Astrocyte (in vitro differentiated cells and primary cell): ENCODE measurements around the gene ERC1. TPM values are rescaled to one million over a fixed set of nuclear protein-coding genes. Genes with fewer than 3 reads are reported as not detected.
A peak's percentile ranks its signal among the peaks of the same experiment; 100 is the strongest.

Experiments used
- DNase-seq: peaks from one replicate; pipeline ENCODE4 v3.0.0-alpha.2; 2010; ENCODE audit warnings: low read depth
- FAIRE-seq: peaks from 2 replicates; lab custom pipeline; 2011; peaks lifted over from hg19 to GRCh38; lab: Jason Lieb, UNC
- H2AFZ ChIP-seq: 2 replicates; pipeline ENCODE4 v1.6.0; 2012; ENCODE audit warnings: low read depth, low read length, inconsistent platforms
- H3K27ac ChIP-seq: 2 replicates; pipeline ENCODE4 v1.5.1; 2011; ENCODE audit warnings: low read depth, low read length, inconsistent platforms
- H3K27me3 ChIP-seq: 2 replicates; pipeline ENCODE4 v1.6.0; 2011; ENCODE audit warnings: low read length, inconsistent platforms; ENCODE audit not compliant: insufficient read depth
- H3K36me3 ChIP-seq: 2 replicates; pipeline ENCODE4 v1.5.1; 2011; ENCODE audit warnings: low read length, inconsistent platforms; ENCODE audit not compliant: insufficient read depth
- H3K4me1 ChIP-seq: 2 replicates; pipeline ENCODE4 v1.5.1; 2011; ENCODE audit warnings: low read length, inconsistent platforms; ENCODE audit not compliant: insufficient read depth
- H3K4me2 ChIP-seq: 2 replicates; pipeline ENCODE4 v1.6.0; 2012; ENCODE audit warnings: low read length, inconsistent platforms
- H3K4me3 ChIP-seq: 2 replicates; pipeline ENCODE4 v1.5.1; 2011; ENCODE audit warnings: low read depth, mild to moderate bottlenecking, low read length, inconsistent platforms; ENCODE audit not compliant: insufficient read depth
- H3K79me2 ChIP-seq: 2 replicates; pipeline ENCODE4 v1.6.0; 2012; ENCODE audit warnings: mild to moderate bottlenecking, low read length, inconsistent platforms; ENCODE audit not compliant: insufficient read depth
- H3K9ac ChIP-seq: 2 replicates; pipeline ENCODE4 v1.6.0; 2012; ENCODE audit warnings: mild to moderate bottlenecking, low read length, inconsistent platforms
- H3K9me3 ChIP-seq: 2 replicates; pipeline ENCODE4 v1.5.1; 2012; ENCODE audit warnings: low read depth, mild to moderate bottlenecking, low read length, inconsistent platforms; ENCODE audit not compliant: insufficient read depth
- H4K20me1 ChIP-seq: 2 replicates; pipeline ENCODE4 v1.6.0; 2012; ENCODE audit warnings: low read length, inconsistent platforms; ENCODE audit not compliant: insufficient read depth
- H3K27ac Mint-ChIP-seq: one replicate; pipeline ENCODE4 v1.8.0; 2021; ENCODE audit warnings: mild to moderate bottlenecking, mixed read lengths; ENCODE audit not compliant: unreplicated experiment
- H3K27me3 Mint-ChIP-seq: one replicate; pipeline ENCODE4 v1.8.0; 2021; ENCODE audit warnings: low read depth, mixed read lengths; ENCODE audit not compliant: unreplicated experiment
- H3K36me3 Mint-ChIP-seq: one replicate; pipeline ENCODE4 v1.8.0; 2021; ENCODE audit warnings: low read depth, mixed read lengths; ENCODE audit not compliant: unreplicated experiment
- H3K4me1 Mint-ChIP-seq: one replicate; pipeline ENCODE4 v1.8.0; 2021; ENCODE audit warnings: low read depth, mixed read lengths; ENCODE audit not compliant: unreplicated experiment
- H3K4me3 Mint-ChIP-seq: one replicate; pipeline ENCODE4 v1.8.0; 2021; ENCODE audit warnings: mild to moderate bottlenecking, moderate library complexity, mixed read lengths; ENCODE audit not compliant: unreplicated experiment
- H3K9me3 Mint-ChIP-seq: one replicate; pipeline ENCODE4 v1.8.0; 2021; ENCODE audit warnings: mild to moderate bottlenecking, mixed read lengths; ENCODE audit not compliant: unreplicated experiment
- CTCF ChIP-seq: IDR thresholded peaks from 2 replicates; pipeline ENCODE4 v1.5.1; 2011; ENCODE audit warnings: low read depth, mild to moderate bottlenecking, inconsistent platforms, low read length, moderate library complexity; ENCODE audit not compliant: insufficient read depth
- EZH2 ChIP-seq: IDR thresholded peaks from 2 replicates; pipeline ENCODE4 v1.6.1; 2012; ENCODE audit warnings: mild to moderate bottlenecking, low read length, inconsistent platforms; ENCODE audit not compliant: insufficient read depth
- total RNA-seq: library from RNA; stranded (reverse); gene quantifications from 2 replicates; pipeline ENCODE4 v1.2.1, GENCODE V29; 2021

The ERC1 gene
- total RNA-seq, 1 donor from 2014 or later: 67.1 TPM

- Mint-ChIP-seq H3K4me3 (no peak overlapping the region), H3K27ac (peak overlapping the region; percentile 86), H3K4me1 (peaks cover 60% of the 10 kb centered on the region), H3K36me3 (peaks cover 2% of the 10 kb centered on the region), H3K9me3 (no peaks in the 10 kb centered on the region), H3K27me3 (no peaks in the 10 kb centered on the region)
- no peak overlapping the region for H2AFZ ChIP-seq
- H4K20me1 ChIP-seq: no peaks in the 10 kb centered on the region
- no peak for TF ChIP-seq CTCF
- TF ChIP-seq EZH2: no peak
- H3K4me2 ChIP-seq: no peak overlapping the region
- H3K9ac ChIP-seq: no peak overlapping the region
- no peak overlapping the region for H3K27ac ChIP-seq
- H3K4me3 ChIP-seq: no peak overlapping the region
- no peaks in the 10 kb centered on the region for H3K27me3 ChIP-seq
- peaks cover 6% of the 10 kb centered on the region for H3K4me1 ChIP-seq
- FAIRE-seq (no peak), DNase-seq (no peak)
- H3K79me2 ChIP-seq: no peaks in the 10 kb centered on the region
- H3K9me3 ChIP-seq: no peaks in the 10 kb centered on the region
- H3K36me3 ChIP-seq: no peaks in the 10 kb centered on the region
Observed at GRCh38 chr12:1362143-1362662, 371.2 kb downstream of the ERC1 start.

GRCh38 chr12:1365703-1366102, 374.7 kb downstream of the ERC1 start:
- no peak overlapping the region for H2AFZ ChIP-seq
- no peaks in the 10 kb centered on the region for H3K27me3 ChIP-seq
- TF ChIP-seq CTCF (no peak), EZH2 (no peak)
- H3K9ac ChIP-seq: no peak overlapping the region
- peaks cover 55% of the 10 kb centered on the region for H3K4me1 Mint-ChIP-seq
- no peak overlapping the region for H3K27ac ChIP-seq
- H3K4me3 Mint-ChIP-seq: no peak overlapping the region
- H3K4me2 ChIP-seq: no peak overlapping the region
- no peaks in the 10 kb centered on the region for H3K27me3 Mint-ChIP-seq
- FAIRE-seq (no peak), DNase-seq (no peak)
- H3K36me3 ChIP-seq: no peaks in the 10 kb centered on the region
- H3K79me2 ChIP-seq: no peaks in the 10 kb centered on the region
- no peaks in the 10 kb centered on the region for H4K20me1 ChIP-seq
- H3K27ac Mint-ChIP-seq: no peak overlapping the region
- peaks cover 2% of the 10 kb centered on the region for H3K36me3 Mint-ChIP-seq
- H3K9me3 ChIP-seq: no peaks in the 10 kb centered on the region
- H3K4me1 ChIP-seq: peaks cover 4% of the 10 kb centered on the region
- H3K4me3 ChIP-seq: no peak overlapping the region
- H3K9me3 Mint-ChIP-seq: no peaks in the 10 kb centered on the region
